Psoas muscle (tissue), 8 donors: ENCODE measurements around the gene PHF20. TPM values are rescaled to one million over a fixed set of nuclear protein-coding genes. Genes with fewer than 3 reads are reported as not detected.

ENCODE experiments used
- ATAC-seq, 4 donors: fragments of 200-7000 bp; cut with Tn5 transposase; one replicate each; pipeline ENCODE4 v1.9.1; 2020; ENCODE audit warnings: moderate library complexity in 3 of 4, mild to moderate bottlenecking in 2 of 4
- DNase-seq, 2 donors: peaks; one replicate each; pipeline ENCODE4 v3.0.0-alpha.2; 2020
- H3K27ac ChIP-seq: fragments of 200-600 bp; one replicate; pipeline ENCODE4 v1.8.0; 2022
- H3K27me3 ChIP-seq, 3 donors: fragments of 200-600 bp in 1 of 3; one replicate each; pipeline versions ENCODE4 v1.6.1 to v1.8.0; 2013 to 2022; ENCODE audit warnings: low read length in 2 of 3, mild to moderate bottlenecking in 2 of 3, moderate library complexity in 1 of 3; ENCODE audit not compliant: insufficient read depth in 3 of 3
- H3K36me3 ChIP-seq, 2 donors: fragments of 200-600 bp in 1 of 2; one replicate each; pipeline versions ENCODE4 v1.6.1 to v1.8.0; 2013 to 2022; ENCODE audit warnings: low read depth in 1 of 2, mild to moderate bottlenecking in 1 of 2, moderate library complexity in 1 of 2; ENCODE audit not compliant: insufficient read depth in 1 of 2
- H3K4me1 ChIP-seq: fragments of 200-600 bp; one replicate; pipeline ENCODE4 v1.8.0; 2022
- H3K4me3 ChIP-seq: fragments of 200-600 bp; one replicate; pipeline ENCODE4 v1.8.0; 2022; ENCODE audit warnings: mild to moderate bottlenecking
- H3K9me3 ChIP-seq: fragments of 200-600 bp; one replicate; pipeline ENCODE4 v1.8.0; 2022
- WGBS, 3 donors: extraction: QIAGEN DNeasy Blood & Tissue Kit; methylation state at CpG; one replicate each; pipeline versions ENCODE4 v1.1.6 to v1.1.7; 2013; 5-methylcytosine and 5-hydroxymethylcytosine counted together
- intact Hi-C, 2 donors: fragments of 100-400 bp; cut with DNase I; formaldehyde crosslinking; loops; one replicate each; pipeline versions ENCODE4 v1.11.0 to v1.14.2; 2022
- polyA plus RNA-seq, 3 donors: library from polyadenylated mRNA; stranded (reverse); fragments of 200-250 nt; gene quantifications; one replicate each; pipeline ENCODE4 v1.2.3, GENCODE V29; 2013
- total RNA-seq, 4 donors: library from RNA; stranded (reverse); fragmentation: NEBNext Ultra II Directional in 2 of 4; extraction: Animal tissue kit (Norgen Biotek cat#: 25700) in 2 of 4; gene quantifications; one replicate each; pipeline versions ENCODE4 v1.2.1 to v1.2.4, GENCODE V29; 2021 to 2023
- TF ChIP-seq, protein P1 (sequence below): fragments of 200-600 bp; IDR thresholded peaks from one replicate; pipeline ENCODE4 v1.8.0; 2022; ENCODE audit warnings: antibody characterized with exemption
- donor health status: healthy with polysubstance abuse.
- donor health status: DM: no; HTN: no; CAD: no; lungs with moderate emphysema.
- donor health status: Bipolar disorder and iron deficiency.
- donor health status: healthy.
- donor health status: DM: yes; HTN: yes; CAD: no.
- donor health status: DM: no; HTN: no; CAD: no.
- donor health status: DM: no; HTN: no; CAD: no.
- donor health status: DM: yes; HTN: yes; CAD: no.

Gene PHF20
- total and polyA plus RNA-seq, 7 donors: 32.1 to 97.9 (median 58.6) TPM

DNA sequence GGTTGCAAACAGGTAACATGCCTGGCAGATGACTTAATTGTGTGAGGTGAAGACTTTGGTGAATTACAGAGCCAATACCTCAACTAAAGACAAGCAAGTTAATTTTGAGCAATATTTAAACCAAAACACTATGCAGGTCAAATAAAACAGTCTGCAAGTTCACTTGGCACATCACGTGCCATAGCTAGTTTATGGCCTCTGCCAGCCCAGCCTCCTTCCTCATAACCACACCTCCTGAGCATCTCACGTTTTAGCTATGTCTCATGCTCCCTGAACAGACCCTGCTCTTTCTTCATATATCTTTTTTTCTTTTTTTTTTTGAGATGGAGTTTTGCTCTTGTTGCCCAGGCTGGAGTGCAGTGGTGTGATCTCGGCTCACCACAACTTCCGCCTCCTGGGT is 192.1 kb downstream of the PHF20 start:
- WGBS, 3 donors: 78 to 89% (median 81%) methylated on average over 4 of the region's 4 CpGs
- Histone ChIP-seq H3K4me3 (no peak overlapping the region), H3K4me1 (no peaks in the 10 kb centered on the region), H3K36me3 (no peaks in the 10 kb centered on the region), H3K9me3 (no peaks in the 10 kb centered on the region), H3K27me3 (no peaks in the 10 kb centered on the region), H3K27ac (no peak overlapping the region)
- TF ChIP-seq, protein P1, sequence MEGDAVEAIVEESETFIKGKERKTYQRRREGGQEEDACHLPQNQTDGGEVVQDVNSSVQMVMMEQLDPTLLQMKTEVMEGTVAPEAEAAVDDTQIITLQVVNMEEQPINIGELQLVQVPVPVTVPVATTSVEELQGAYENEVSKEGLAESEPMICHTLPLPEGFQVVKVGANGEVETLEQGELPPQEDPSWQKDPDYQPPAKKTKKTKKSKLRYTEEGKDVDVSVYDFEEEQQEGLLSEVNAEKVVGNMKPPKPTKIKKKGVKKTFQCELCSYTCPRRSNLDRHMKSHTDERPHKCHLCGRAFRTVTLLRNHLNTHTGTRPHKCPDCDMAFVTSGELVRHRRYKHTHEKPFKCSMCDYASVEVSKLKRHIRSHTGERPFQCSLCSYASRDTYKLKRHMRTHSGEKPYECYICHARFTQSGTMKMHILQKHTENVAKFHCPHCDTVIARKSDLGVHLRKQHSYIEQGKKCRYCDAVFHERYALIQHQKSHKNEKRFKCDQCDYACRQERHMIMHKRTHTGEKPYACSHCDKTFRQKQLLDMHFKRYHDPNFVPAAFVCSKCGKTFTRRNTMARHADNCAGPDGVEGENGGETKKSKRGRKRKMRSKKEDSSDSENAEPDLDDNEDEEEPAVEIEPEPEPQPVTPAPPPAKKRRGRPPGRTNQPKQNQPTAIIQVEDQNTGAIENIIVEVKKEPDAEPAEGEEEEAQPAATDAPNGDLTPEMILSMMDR: no peak
- intact Hi-C loops: no loop called here
- DNase-seq (no peak), ATAC-seq (no peak)

DNA sequence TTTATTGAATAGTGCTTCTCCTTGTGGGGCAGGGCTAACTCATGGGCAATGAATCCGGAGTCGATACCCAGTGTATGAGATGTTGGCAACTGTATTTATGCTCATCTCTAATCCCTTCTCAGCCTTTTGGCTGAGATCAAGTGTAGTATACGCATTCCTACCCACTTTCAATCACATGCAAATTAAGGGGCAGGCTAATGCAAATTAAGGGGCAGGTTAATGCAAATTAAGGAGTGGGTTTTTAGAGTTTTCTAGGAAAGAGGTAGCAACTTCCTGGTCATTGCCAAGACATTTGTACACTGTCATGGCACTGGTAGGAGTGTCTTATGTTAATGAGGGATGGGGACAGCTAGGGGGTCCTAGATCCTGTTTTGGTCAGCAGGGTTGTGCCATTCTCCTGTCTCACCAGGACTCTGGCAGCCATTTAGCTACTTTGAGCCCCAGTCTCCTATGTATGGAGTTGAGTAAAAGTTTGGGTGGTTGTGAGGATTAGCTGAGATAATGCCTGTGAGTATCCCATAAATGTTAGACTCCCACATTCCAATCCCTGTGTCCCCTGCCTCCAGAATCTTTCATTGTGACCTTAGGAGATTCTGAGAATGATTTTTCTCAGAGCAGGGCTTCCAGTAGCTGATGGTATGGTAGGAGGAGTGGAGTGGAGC is 196.3 kb downstream of the PHF20 start, which contains the start of gene CNBD2:
TSS of gene CNBD2 (plus strand) at position 612 of the 662 bp plus-strand sequence. CDS start 173 bp downstream, outside the sequence.
- Histone ChIP-seq H3K4me3 (no peak within 1 kb of the TSS), H3K9me3 (no peaks in the 10 kb centered on the region), H3K36me3 (no peaks in the 10 kb centered on the region), H3K4me1 (no peaks in the 10 kb centered on the region), H3K27me3 (peaks cover 0 to 3% (median 0%) of the 10 kb centered on the region in 3 donors), H3K27ac (no peak within 1 kb of the TSS)
- TF ChIP-seq, protein P1: no peak
- ATAC-seq (no peak), DNase-seq (no peak)
- intact Hi-C loops: no loop called here
- 80 to 88% (median 84%) methylated on average over 3 of the region's 3 CpGs for WGBS, 3 donors

DNA sequence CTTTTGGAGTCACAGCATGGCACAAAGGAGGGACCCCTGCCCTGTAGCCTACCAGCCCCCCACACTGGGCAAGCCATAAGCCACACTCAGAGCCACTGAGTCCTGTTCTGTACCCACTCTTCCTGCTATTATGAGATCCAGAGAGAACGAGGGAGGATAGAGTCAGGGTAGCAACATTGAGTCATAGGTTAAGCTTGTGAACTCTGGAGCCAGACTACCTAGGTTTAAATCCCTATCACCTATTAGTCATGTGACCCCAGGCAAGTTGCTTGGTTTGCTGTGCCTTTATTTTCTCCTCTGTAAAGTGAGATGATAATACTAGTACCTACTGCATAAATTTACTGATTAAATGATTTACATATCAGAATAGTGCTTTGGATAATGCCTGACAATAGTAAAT is 197.1 kb downstream of the PHF20 start:
- TF ChIP-seq, protein P1: no peak

DNA sequence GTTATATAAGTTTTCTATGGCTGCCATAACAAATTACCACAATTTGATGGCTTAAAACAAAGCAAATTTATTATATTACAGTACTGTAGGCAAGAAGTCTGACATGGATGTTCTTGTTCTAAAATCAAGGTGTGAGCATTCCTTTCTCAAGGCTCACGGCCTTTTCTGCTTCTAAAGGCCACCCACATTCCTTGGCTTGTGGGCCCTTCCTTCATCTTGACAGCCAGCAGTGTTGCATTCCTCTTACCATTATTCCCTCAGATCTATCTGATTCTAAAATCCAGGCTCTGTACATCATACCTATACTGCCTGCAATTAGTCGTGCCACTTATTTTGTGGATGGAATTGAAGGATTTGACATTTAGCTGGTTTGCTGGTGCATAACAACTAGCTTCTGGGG is 200.2 kb downstream of the PHF20 start:
- Histone ChIP-seq H3K4me1 (no peaks in the 10 kb centered on the region), H3K27me3 (peaks cover 0 to 3% (median 0%) of the 10 kb centered on the region in 3 donors), H3K4me3 (no peak overlapping the region), H3K27ac (no peak overlapping the region), H3K36me3 (no peaks in the 10 kb centered on the region), H3K9me3 (no peaks in the 10 kb centered on the region)
- no peak for DNase-seq
- TF ChIP-seq, protein P1: no peak
- WGBS, 3 donors: 94 to 97% (median 95%) methylated on average over 2 of the region's 2 CpGs
- intact Hi-C loops: no loop called here
- no peak for ATAC-seq

More for the DNA sequence above, 197.1 kb downstream of the PHF20 start:
- peaks cover 0 to 3% (median 0%) of the 10 kb centered on the region in 3 donors for H3K27me3 ChIP-seq
- 63 to 86% (median 71%) methylated on average over 1 of the region's 1 CpG for WGBS, 3 donors
- H3K4me3 ChIP-seq: no peak overlapping the region
- H3K4me1 ChIP-seq: no peaks in the 10 kb centered on the region
- no peaks in the 10 kb centered on the region for H3K9me3 ChIP-seq
- no peak for DNase-seq
- intact Hi-C loops: no loop called here
- no peak for ATAC-seq
- H3K27ac ChIP-seq: no peak overlapping the region
- no peaks in the 10 kb centered on the region for H3K36me3 ChIP-seq

DNA sequence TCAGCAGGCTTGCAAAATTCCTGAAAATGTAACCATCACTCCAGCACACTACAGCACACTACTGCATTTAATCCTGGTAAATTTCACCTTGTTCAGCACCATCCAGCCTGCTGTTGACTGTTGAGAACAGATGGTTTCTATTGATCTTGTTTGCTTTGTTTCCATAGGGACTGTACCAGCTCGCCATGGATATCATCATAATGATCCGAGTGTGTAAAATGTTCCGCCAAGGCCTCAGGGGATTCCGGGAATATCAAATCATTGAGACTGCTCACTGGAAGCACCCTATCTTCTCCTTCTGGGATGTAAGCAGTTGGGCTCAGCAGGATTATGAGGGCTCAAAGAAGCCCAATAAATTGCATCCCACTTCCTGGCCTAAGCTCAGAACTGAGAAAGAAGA is 200.6 kb downstream of the PHF20 start:
- H3K36me3 ChIP-seq: no peaks in the 10 kb centered on the region
- no peaks in the 10 kb centered on the region for H3K4me1 ChIP-seq
- no peak for ATAC-seq
- TF ChIP-seq, protein P1: no peak
- no peak overlapping the region for H3K4me3 ChIP-seq
- DNase-seq: no peak
- WGBS, 3 donors: 55 to 71% (median 67%) methylated on average over 4 of the region's 4 CpGs
- no peaks in the 10 kb centered on the region for H3K9me3 ChIP-seq
- peaks cover 0 to 3% (median 0%) of the 10 kb centered on the region in 3 donors for H3K27me3 ChIP-seq
- H3K27ac ChIP-seq: no peak overlapping the region
- intact Hi-C loops: no loop called here
